ENCODE data around the gene PPM1N. TPM values are rescaled to one million over a fixed set of nuclear protein-coding genes. Genes with fewer than 3 reads are reported as not detected.
A peak's percentile ranks its signal among the peaks of the same experiment; 100 is the strongest.

PPM1N gene
- polyA plus RNA-seq, 1 experiment: 1.2 TPM

DNA sequence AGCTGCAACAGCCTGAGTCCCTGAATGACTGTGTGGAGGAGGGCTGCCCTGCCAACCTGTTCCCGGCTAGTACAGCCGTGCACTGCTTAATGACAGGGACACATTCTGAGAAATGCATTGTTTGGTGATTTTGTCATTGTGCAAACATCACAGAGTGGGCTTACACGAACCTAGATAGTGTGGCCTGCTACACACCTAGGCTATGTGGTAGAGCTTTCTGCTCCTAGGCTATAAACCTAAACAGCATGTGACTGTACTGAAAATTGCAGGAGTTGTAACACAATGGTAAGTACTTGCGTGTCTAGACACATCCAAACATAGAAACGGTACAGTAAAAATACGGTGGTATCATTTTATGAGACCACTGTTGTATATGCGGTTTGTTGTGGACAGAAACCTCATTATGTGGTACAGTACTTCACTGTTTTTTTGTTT, 44.0 kb downstream of the PPM1N start:
- Histone ChIP-seq H3K36me3 (ENCODE audit: control insufficient read depth, insufficient read depth, low read length) (no peaks in the 10 kb centered on the region), H3K27me3 (ENCODE audit: control insufficient read depth, insufficient read depth, low read length) (no peaks in the 10 kb centered on the region), H3K4me3 (ENCODE audit: low read depth, low read length) (no peak overlapping the region)
- TF ChIP-seq, protein P1, sequence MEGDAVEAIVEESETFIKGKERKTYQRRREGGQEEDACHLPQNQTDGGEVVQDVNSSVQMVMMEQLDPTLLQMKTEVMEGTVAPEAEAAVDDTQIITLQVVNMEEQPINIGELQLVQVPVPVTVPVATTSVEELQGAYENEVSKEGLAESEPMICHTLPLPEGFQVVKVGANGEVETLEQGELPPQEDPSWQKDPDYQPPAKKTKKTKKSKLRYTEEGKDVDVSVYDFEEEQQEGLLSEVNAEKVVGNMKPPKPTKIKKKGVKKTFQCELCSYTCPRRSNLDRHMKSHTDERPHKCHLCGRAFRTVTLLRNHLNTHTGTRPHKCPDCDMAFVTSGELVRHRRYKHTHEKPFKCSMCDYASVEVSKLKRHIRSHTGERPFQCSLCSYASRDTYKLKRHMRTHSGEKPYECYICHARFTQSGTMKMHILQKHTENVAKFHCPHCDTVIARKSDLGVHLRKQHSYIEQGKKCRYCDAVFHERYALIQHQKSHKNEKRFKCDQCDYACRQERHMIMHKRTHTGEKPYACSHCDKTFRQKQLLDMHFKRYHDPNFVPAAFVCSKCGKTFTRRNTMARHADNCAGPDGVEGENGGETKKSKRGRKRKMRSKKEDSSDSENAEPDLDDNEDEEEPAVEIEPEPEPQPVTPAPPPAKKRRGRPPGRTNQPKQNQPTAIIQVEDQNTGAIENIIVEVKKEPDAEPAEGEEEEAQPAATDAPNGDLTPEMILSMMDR (IDR thresholded peaks at IDR 0.05; ENCODE audit: insufficient read depth, low read depth, low read length): no peak
- POLR2A ChIA-PET: no interaction called here
- CTCF ChIA-PET: no interaction called here
- no peak for DNase-seq (ENCODE audit: low read depth)

DNA sequence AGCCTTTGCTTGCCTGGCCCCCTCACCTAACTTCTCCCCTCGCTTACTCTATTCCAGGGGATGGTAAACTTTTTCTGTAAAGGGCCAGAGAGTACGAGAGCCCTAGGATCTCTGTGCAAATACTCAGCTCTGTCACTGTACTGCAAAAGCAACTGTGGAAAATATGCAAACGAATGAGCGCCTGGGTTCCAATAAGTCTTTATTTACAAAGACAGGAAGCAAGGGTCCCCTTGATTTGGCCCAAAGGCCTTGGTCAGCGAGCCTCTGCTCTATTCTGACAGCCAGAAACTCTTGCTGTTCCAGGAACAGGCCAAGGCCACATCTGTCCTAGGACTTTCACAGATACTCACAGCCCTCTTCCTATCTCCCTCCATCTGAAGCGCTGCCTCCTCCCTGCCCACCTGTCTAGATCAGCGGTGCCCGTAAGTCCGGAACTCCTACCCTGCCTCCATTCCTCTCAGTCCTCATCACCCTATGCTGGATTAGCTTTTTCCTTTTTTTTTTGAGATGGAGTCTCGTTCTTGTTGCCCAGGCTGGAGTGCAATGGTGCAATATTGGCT, 49.0 kb downstream of the PPM1N start:
- ChIA-PET CTCF (interaction anchor here (0.7 to 3.1 kb wide), 4 partner anchors 11 to 62 kb away, joined by 3 to 14 read pairs (median 3); no protein-coding TSS in a partner anchor), POLR2A (no interaction called here)
- DNase-seq (ENCODE audit: low read depth): no peak
- Histone ChIP-seq H3K4me3 (ENCODE audit: low read depth, low read length) (no peak overlapping the region), H3K27me3 (ENCODE audit: control insufficient read depth, insufficient read depth, low read length) (no peaks in the 10 kb centered on the region), H3K36me3 (ENCODE audit: control insufficient read depth, insufficient read depth, low read length) (no peaks in the 10 kb centered on the region)
- TF ChIP-seq, protein P1 (IDR thresholded peaks at IDR 0.05; ENCODE audit: insufficient read depth, low read depth, low read length): no peak

DNA sequence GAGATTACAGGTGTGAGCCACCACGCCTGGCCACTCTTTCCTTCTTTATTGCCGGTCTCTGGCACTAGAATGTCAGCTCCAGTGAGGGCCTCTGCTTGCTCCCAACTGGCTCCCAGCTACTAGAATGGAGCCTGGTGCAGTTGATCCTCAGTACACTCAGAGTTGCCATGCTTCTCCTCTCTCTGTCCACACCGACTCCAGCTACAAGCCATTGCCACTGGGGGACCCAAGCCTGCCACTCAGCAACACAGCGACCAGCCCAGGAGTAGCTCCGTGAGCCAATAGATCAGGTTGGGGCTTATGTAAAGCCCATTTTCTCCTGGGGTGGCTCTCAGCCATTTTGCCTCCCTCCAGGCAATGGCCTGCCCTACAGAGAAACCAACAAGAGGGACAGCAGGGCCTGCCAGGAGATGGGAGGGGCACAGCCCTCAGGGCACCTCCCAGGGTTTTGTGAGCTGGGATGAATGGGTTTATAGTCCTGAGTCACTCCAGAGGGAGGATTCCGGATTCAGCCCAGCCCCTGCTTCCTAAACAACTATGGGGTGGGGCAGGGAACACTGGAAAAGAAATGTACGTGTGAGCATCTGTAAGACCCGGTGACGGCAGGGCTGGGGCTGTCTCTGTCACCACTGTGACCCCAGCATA, 49.8 kb downstream of the PPM1N start:
- POLR2A ChIA-PET: interaction anchor here (0.6 kb wide), 1 partner anchor 255 kb away, joined by 22 read pairs; no protein-coding TSS in a partner anchor
- H3K36me3 ChIP-seq (ENCODE audit: control insufficient read depth, insufficient read depth, low read length): 0 out of 2 replicates have a peak, but pooled peaks cover under 1% of the 10 kb centered on the region
- TF ChIP-seq, protein P1 (IDR thresholded peaks at IDR 0.05; ENCODE audit: insufficient read depth, low read depth, low read length): no peak
- DNase-seq (ENCODE audit: low read depth): peak; percentile 66
- no peak overlapping the region for H3K4me3 ChIP-seq (ENCODE audit: low read depth, low read length)
- CTCF ChIA-PET: interaction anchor here (0.7 to 3.1 kb wide), 4 partner anchors 10 to 63 kb away, joined by 3 to 14 read pairs (median 3); no protein-coding TSS in a partner anchor
- no peaks in the 10 kb centered on the region for H3K27me3 ChIP-seq (ENCODE audit: control insufficient read depth, insufficient read depth, low read length)

Other genes starting within 250 kb of the PPM1N start
- gene MARK4, start 247.2 kb upstream of the PPM1N start, polyA plus RNA-seq (2011; rRNA removed): 10.9 and 17.1 TPM in 2 replicates
- not detected in 2 replicates for gene CKM, start 175.6 kb upstream of the PPM1N start, polyA plus RNA-seq (2011; rRNA removed)
- gene KLC3, start 157.7 kb upstream of the PPM1N start, polyA plus RNA-seq (2011; rRNA removed): 0.09 TPM in 1 of 2 replicates, not detected in the other
- 63.7 and 94.6 TPM in 2 replicates for gene ERCC2, start 127.9 kb upstream of the PPM1N start, polyA plus RNA-seq (2011; rRNA removed)
- 5.4 and 12.3 TPM in 2 replicates for gene PPP1R13L, start 93.4 kb upstream of the PPM1N start, polyA plus RNA-seq (2011; rRNA removed)
- 3.0 and 3.6 TPM in 2 replicates for gene POLR1G, start 91.8 kb upstream of the PPM1N start, polyA plus RNA-seq (2011; rRNA removed)
- 84.3 and 121 TPM in 2 replicates for gene ERCC1, start 74.5 kb upstream of the PPM1N start, polyA plus RNA-seq (2011; rRNA removed)
- 2.6 and 4.5 TPM in 2 replicates for gene FOSB, start 30.4 kb upstream of the PPM1N start, polyA plus RNA-seq (2011; rRNA removed)
- 27.3 and 42.3 TPM in 2 replicates for gene RTN2, start 1.4 kb upstream of the PPM1N start, polyA plus RNA-seq (2011; rRNA removed)
- 110 and 117 TPM in 2 replicates for gene VASP, start 9.0 kb downstream of the PPM1N start, polyA plus RNA-seq (2011; rRNA removed)
- 10.9 and 15.1 TPM in 2 replicates for gene OPA3, start 86.4 kb downstream of the PPM1N start, polyA plus RNA-seq (2011; rRNA removed)
- gene GPR4, start 103.8 kb downstream of the PPM1N start, polyA plus RNA-seq (2011; rRNA removed): 0.06 and 0.12 TPM in 2 replicates
- 20.2 and 30.4 TPM in 2 replicates for gene EML2, start 141.0 kb downstream of the PPM1N start, polyA plus RNA-seq (2011; rRNA removed)
- gene GIPR, start 169.8 kb downstream of the PPM1N start, polyA plus RNA-seq (2011; rRNA removed): 0.54 and 1.1 TPM in 2 replicates
- gene SNRPD2, start 193.5 kb downstream of the PPM1N start, polyA plus RNA-seq (2011; rRNA removed): 518 and 777 TPM in 2 replicates
- gene QPCTL, start 194.2 kb downstream of the PPM1N start, polyA plus RNA-seq (2011; rRNA removed): 12.6 and 16.8 TPM in 2 replicates
- gene FBXO46, start 232.5 kb downstream of the PPM1N start, polyA plus RNA-seq (2011; rRNA removed): 2.0 and 2.3 TPM in 2 replicates
- not detected in 2 replicates for gene MEIOSIN, start 235.0 kb downstream of the PPM1N start, polyA plus RNA-seq (2011; rRNA removed)